HepG2 (cell line): ENCODE results near the gene CHIC2. TPM values are rescaled to one million over a fixed set of nuclear protein-coding genes. Genes with fewer than 3 reads are reported as not detected.
A peak's percentile ranks its signal among the peaks of the same experiment; 100 is the strongest.

Experiments
- ARNTL ChIP-seq: sonication (generic); formaldehyde crosslinking; IDR thresholded peaks from 2 replicates; pipeline ENCODE4 v1.4.0; 2020; ENCODE audit warnings: mild to moderate bottlenecking, missing genetic modification reagents
- GATAD2A ChIP-seq: IDR thresholded peaks from 2 replicates; pipeline ENCODE4 v1.6.1; 2016
- HNRNPLL ChIP-seq: fragments of 200-400 bp; formaldehyde crosslinking; IDR thresholded peaks from 2 replicates; pipeline ENCODE4 v1.6.1; 2017; ENCODE audit warnings: mild to moderate bottlenecking, low read depth, low read length; ENCODE audit not compliant: poor library complexity, severe bottlenecking
- IRX3 ChIP-seq: sonication (generic); formaldehyde crosslinking; IDR thresholded peaks from 2 replicates; pipeline ENCODE4 v1.8.1; 2023; ENCODE audit warnings: mild to moderate bottlenecking, low read depth, missing genetic modification reagents, borderline replicate concordance
- JUN ChIP-seq: sonication (generic); formaldehyde crosslinking; IDR thresholded peaks from 2 replicates; pipeline ENCODE4 v1.4.0; 2020; ENCODE audit warnings: mild to moderate bottlenecking, missing genetic modification reagents
- KLF16 ChIP-seq, 2 experiments: sonication (generic) in 1 of 2; formaldehyde crosslinking in 1 of 2; IDR thresholded peaks; 2 replicates each; pipeline versions ENCODE4 v1.6.1 to v1.8.0; 2016 to 2023; ENCODE audit warnings: missing genetic modification reagents in 2 of 2, missing compliant biosample characterization in 1 of 2
- NCOR1 ChIP-seq: fragments of 200-600 bp; sonication (generic); IDR thresholded peaks from 2 replicates; pipeline ENCODE4 v1.7.0; 2017; ENCODE audit warnings: antibody characterized with exemption, low read length, borderline replicate concordance
- ZNF329 ChIP-seq: sonication (generic); formaldehyde crosslinking; IDR thresholded peaks from 2 replicates; pipeline ENCODE4 v1.9.0; 2021; ENCODE audit warnings: low read depth, mild to moderate bottlenecking, missing genetic modification reagents
- ZNF430 ChIP-seq: sonication (generic); formaldehyde crosslinking; IDR thresholded peaks from 2 replicates; pipeline ENCODE4 v1.9.0; 2021; ENCODE audit warnings: mild to moderate bottlenecking, missing genetic modification reagents
- ZNF451 ChIP-seq: sonication (generic); formaldehyde crosslinking; IDR thresholded peaks from 2 replicates; pipeline ENCODE4 v1.5.0; 2020; ENCODE audit warnings: mild to moderate bottlenecking, missing genetic modification reagents
- ZNF510 ChIP-seq: sonication (generic); formaldehyde crosslinking; IDR thresholded peaks from 2 replicates; pipeline ENCODE4 v1.4.0; 2020; ENCODE audit warnings: low read depth, mild to moderate bottlenecking, missing genetic modification reagents
- polyA plus RNA-seq, 8 experiments: library from polyadenylated mRNA; depleted of rRNA in 3 of 8; stranded (reverse) in 7 of 8; unstranded in 1 of 8; fragments of >200 nt; fragmentation: Illumina TruSeq in 4 of 8; extraction: Trizol in 4 of 8; gene quantifications; 2 replicates each; pipeline versions ENCODE4 v1.2.1 to v1.2.3, GENCODE V29; 2011 to 2016; ENCODE audit warnings: low read depth in 4 of 8, missing spikeins in 1 of 8, mixed read lengths in 1 of 8; ENCODE audit not compliant: insufficient read depth in 1 of 8
- total RNA-seq, 5 experiments: library from RNA; depleted of rRNA; stranded (reverse); fragments of >200 nt; fragmentation: Illumina TruSeq; extraction: Trizol; gene quantifications; 2 replicates each; pipeline ENCODE4 v1.2.3, GENCODE V29; 2016; ENCODE audit warnings: low read depth in 1 of 5
- TF ChIP-seq, protein P1 (sequence below): sonication (generic); formaldehyde crosslinking; IDR thresholded peaks from 2 replicates; pipeline ENCODE4 v1.4.0; 2020; ENCODE audit warnings: missing genetic modification reagents
- TF ChIP-seq, protein P2 (sequence below): IDR thresholded peaks from 2 replicates; pipeline ENCODE4 v1.6.1; 2016; ENCODE audit warnings: missing genetic modification reagents, missing compliant biosample characterization
- TF ChIP-seq, protein P3 (sequence below), 2 experiments: sonication (generic) in 1 of 2; formaldehyde crosslinking in 1 of 2; IDR thresholded peaks; 2 replicates each; pipeline versions ENCODE4 v1.5.1 to v1.6.1; 2011 to 2020; ENCODE audit warnings: borderline replicate concordance in 1 of 2, low read depth in 1 of 2, low read length in 1 of 2, mild to moderate bottlenecking in 1 of 2, missing genetic modification reagents in 1 of 2, moderate library complexity in 1 of 2
- TF ChIP-seq, protein P4 (sequence below): sonication (generic); formaldehyde crosslinking; IDR thresholded peaks from 2 replicates; pipeline ENCODE4 v1.8.0; 2022; ENCODE audit warnings: missing genetic modification reagents, mild to moderate bottlenecking, inconsistent platforms, borderline replicate concordance
- TF ChIP-seq, protein P5 (sequence below): sonication (generic); formaldehyde crosslinking; IDR thresholded peaks from 2 replicates; pipeline ENCODE4 v1.4.0; 2020; ENCODE audit warnings: missing genetic modification reagents, low read depth, mild to moderate bottlenecking, borderline replicate concordance
- TF ChIP-seq, protein P6 (sequence below): sonication (generic); formaldehyde crosslinking; IDR thresholded peaks from 2 replicates; pipeline ENCODE4 v1.5.0; 2020; ENCODE audit warnings: missing genetic modification reagents
- TF ChIP-seq, protein P7 (sequence below), 2 experiments: fragments of 450-650 bp in 1 of 2; sonication (generic) in 1 of 2; formaldehyde crosslinking; IDR thresholded peaks; 2 replicates each; pipeline versions ENCODE4 v1.5.0 to v1.8.0; 2020 to 2022; ENCODE audit warnings: mild to moderate bottlenecking in 1 of 2, missing genetic modification reagents in 1 of 2

The CHIC2 gene
- total and polyA plus RNA-seq, 2 of the 13 experiments (the other 11 are each of a cell fraction or from before 2014, with no cell fraction given) = 10.0 to 17.2 TPM

DNA sequence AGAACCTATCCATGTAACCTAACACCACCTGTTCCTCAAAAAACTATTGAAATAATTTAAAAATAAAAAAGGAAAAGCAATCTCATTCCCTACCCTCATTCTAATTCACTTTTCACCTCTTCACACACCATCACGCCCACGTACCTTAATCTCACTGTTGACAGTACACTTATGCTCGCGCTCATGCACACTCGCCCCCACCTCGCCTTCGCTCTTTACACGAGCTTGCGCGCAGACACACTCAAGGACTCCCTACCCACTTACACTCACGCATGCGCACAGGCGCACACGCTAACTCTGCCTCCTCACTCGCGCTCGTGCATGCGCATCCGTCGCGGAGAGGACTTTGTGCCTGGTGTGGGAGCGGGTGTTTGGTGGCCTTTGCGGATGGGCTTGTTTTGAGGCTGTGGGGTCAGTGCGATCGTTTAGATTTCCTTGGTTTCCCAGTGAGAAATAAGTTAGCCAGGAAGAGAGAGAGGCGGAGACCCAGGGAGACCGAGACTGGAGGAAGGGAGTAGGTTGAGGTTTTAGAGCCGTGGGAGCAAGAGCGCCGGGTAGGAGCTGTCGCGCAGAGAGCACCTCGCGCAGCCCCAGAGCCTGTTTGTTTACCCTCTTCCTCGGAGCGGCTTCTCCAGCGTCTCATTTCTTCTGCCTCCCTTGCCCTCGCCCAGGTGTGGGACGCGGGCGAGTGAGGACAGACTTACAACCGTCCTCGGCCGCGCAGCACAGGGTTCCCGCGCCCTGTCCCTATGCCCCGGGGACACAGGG, 27.4 kb upstream of the CHIC2 start (continued):
- TF ChIP-seq, protein P1, sequence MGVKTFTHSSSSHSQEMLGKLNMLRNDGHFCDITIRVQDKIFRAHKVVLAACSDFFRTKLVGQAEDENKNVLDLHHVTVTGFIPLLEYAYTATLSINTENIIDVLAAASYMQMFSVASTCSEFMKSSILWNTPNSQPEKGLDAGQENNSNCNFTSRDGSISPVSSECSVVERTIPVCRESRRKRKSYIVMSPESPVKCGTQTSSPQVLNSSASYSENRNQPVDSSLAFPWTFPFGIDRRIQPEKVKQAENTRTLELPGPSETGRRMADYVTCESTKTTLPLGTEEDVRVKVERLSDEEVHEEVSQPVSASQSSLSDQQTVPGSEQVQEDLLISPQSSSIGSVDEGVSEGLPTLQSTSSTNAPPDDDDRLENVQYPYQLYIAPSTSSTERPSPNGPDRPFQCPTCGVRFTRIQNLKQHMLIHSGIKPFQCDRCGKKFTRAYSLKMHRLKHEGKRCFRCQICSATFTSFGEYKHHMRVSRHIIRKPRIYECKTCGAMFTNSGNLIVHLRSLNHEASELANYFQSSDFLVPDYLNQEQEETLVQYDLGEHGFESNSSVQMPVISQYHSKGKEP = no peak
- TF ChIP-seq, protein P2, sequence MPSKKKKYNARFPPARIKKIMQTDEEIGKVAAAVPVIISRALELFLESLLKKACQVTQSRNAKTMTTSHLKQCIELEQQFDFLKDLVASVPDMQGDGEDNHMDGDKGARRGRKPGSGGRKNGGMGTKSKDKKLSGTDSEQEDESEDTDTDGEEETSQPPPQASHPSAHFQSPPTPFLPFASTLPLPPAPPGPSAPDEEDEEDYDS = peak; percentile 57; the same call in 1 of the 2 replicates
- TF ChIP-seq JUN (CRISPR knock-in tag) (0 out of 2 replicates have a peak, but pooled peaks have one; percentile 15), GATAD2A (peak; percentile 76; the same call in 1 of the 2 replicates), HNRNPLL (no peak), NCOR1 (no peak), KLF16 (CRISPR knock-in tag; IDR thresholded peaks at IDR 0.05) (peak in 1 of 2 experiments; percentile 28; a peak in 1 of 4 replicates), ZNF451 (0 out of 2 replicates have a peak, but pooled peaks have one; percentile 29), ARNTL (CRISPR knock-in tag) (no peak), ZNF329 (CRISPR knock-in tag) (no peak), IRX3 (no peak; the same call in 1 of the 2 replicates), ZNF430 (CRISPR knock-in tag) (no peak), ZNF510 (no peak)
- TF ChIP-seq, protein P3, sequence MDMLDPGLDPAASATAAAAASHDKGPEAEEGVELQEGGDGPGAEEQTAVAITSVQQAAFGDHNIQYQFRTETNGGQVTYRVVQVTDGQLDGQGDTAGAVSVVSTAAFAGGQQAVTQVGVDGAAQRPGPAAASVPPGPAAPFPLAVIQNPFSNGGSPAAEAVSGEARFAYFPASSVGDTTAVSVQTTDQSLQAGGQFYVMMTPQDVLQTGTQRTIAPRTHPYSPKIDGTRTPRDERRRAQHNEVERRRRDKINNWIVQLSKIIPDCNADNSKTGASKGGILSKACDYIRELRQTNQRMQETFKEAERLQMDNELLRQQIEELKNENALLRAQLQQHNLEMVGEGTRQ (IDR thresholded peaks at IDR 0.05; ENCODE audit: low read depth, low read length) = no peak
- TF ChIP-seq, protein P3 (CRISPR knock-in tag; IDR thresholded peaks at IDR 0.05; ENCODE audit: borderline replicate concordance) = no peak
- TF ChIP-seq, protein P4, sequence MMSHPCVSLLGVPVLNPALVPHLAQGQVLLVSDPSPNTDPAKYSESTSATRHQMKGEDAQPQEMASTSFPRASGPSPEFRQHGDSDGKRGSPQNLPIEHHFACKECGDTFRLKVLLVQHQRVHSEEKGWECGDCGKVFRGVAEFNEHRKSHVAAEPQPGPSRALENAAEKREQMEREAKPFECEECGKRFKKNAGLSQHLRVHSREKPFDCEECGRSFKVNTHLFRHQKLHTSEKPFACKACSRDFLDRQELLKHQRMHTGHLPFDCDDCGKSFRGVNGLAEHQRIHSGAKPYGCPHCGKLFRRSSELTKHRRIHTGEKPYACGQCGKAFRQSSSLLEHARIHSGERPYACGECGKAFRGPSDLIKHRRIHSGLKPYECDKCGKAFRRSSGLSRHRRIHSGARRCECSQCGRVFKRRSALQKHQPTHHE (CRISPR knock-in tag) = no peak; the same call in 1 of the 2 replicates
- TF ChIP-seq, protein P5, sequence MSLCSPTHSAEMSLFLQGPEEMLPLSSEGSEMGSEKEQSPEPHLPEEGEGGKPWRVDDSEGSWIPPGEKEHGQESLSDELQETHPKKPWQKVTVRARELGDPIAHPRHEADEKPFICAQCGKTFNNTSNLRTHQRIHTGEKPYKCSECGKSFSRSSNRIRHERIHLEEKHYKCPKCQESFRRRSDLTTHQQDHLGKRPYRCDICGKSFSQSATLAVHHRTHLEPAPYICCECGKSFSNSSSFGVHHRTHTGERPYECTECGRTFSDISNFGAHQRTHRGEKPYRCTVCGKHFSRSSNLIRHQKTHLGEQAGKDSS = no peak
- TF ChIP-seq, protein P6, sequence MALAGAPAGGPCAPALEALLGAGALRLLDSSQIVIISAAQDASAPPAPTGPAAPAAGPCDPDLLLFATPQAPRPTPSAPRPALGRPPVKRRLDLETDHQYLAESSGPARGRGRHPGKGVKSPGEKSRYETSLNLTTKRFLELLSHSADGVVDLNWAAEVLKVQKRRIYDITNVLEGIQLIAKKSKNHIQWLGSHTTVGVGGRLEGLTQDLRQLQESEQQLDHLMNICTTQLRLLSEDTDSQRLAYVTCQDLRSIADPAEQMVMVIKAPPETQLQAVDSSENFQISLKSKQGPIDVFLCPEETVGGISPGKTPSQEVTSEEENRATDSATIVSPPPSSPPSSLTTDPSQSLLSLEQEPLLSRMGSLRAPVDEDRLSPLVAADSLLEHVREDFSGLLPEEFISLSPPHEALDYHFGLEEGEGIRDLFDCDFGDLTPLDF (CRISPR knock-in tag) = no peak
- TF ChIP-seq, protein P7, sequence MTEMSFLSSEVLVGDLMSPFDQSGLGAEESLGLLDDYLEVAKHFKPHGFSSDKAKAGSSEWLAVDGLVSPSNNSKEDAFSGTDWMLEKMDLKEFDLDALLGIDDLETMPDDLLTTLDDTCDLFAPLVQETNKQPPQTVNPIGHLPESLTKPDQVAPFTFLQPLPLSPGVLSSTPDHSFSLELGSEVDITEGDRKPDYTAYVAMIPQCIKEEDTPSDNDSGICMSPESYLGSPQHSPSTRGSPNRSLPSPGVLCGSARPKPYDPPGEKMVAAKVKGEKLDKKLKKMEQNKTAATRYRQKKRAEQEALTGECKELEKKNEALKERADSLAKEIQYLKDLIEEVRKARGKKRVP (CRISPR knock-in tag; IDR thresholded peaks at IDR 0.05) = peak in 1 of 2 experiments; percentile 32; a peak in 1 of 4 replicates
